ENCODE data around the gene MACROD2.

DNA sequence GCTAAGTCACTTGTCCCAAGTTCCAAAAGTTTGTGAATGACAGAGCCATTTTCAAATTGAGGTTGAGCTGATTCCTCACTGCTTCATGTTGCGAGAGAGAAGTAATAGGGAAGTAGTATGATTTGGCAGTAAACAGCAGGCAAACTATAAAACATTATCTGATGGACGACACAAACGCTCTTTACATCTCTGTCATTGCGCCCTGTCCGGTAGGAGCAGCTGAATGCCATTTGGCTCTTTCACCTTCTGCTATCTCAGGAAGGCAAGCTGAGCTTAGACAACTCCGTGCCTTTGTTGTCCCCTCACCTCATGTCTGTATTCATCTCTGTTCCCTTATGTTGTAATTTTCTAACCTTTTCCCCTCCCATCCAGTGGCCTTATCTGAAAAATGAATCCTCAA lies 782.8 kb downstream of the MACROD2 start:
- no peak for TF ChIP-seq EP300 (IDR thresholded peaks at IDR 0.05; ENCODE audit: low read depth)
- no peak for TF ChIP-seq CTCF (IDR thresholded peaks at IDR 0.05)
- no peak for TF ChIP-seq POLR2A (IDR thresholded peaks at IDR 0.05)
- TF ChIP-seq POLR2AphosphoS5 (IDR thresholded peaks at IDR 0.05): no peak
